GM18870 (cell line): ENCODE measurements around the gene KIAA0513.
"Not testable (repeated sequence)": the region's sequence is repeated elsewhere in the genome, so short reads cannot be mapped to it uniquely, and the experiment has no call there.

ENCODE experiments used
- ATAC-seq: cut with Tn5 transposase; IDR thresholded peaks from one replicate; pipeline ENCODE4 v1.9.1; 2021; ENCODE audit warnings: moderate library complexity; ENCODE audit not compliant: unreplicated experiment

Gene KIAA0513

DNA sequence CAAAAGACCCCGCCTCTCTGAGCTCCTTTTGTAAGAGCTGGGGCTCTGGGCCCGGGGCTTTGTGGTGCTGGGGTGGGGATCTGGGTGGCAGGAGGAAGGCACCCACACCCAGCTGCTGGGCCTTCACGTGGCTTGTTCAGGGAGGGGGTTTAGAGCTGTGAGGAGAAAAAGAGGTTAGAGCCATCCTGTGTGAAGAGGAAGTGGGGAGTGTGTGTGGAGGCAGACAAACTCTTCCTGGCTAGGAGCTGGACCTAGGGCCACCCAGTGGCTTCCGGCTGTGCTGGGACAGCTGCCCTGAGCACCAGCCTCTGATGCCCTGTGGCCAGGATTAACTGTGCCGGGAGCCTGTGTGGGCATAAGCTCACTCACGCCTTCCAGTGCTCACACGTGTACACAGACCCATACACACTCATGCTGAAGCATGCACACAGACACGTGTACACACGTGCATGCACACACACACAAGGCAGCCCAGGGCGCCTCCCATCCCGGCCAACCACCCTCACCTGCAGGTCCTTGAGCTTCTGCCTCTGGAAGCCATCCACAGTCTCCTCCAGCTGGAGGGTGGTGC is 77.3 kb downstream of the KIAA0513 start:
- no peak for ATAC-seq

DNA sequence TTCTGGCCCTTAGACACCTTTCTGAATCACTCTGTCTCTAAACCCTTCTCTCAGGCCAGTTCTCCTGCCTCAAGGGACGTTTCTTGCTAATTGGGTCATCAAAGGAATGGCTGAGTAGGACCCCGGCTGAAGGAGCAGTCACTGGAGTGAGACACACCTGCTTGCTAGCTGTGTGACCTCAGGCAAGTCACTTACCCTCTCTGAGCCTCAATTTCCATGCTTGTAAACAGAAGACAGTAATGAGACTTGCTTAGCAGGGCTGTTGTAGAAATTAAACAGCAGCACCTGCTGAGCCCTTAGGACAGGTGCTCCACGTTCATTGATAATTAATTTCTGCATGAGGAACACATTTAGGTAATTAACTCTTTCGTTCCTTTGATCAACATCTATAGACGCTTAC is 77.9 kb downstream of the KIAA0513 start:
- no peak for ATAC-seq

DNA sequence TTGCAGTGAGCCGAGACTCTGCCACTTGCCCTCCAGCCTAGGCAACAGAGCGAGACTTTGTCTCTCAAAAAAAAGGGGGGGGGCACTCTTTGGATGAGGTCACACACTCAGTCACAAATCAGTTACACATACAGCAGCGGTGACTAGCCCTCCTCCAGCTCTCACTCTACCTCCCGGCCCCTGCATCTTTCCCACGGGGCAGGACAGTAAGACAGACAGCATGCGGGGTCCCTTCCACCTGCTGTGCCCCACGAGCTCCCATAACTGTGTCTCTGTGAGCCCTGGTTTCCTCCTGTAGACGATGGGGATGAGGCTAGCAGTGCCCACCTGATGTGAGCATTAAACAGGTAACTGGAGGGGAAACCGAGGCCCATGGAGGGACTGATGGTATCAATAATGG is 79.5 kb downstream of the KIAA0513 start:
- ATAC-seq = no peak

DNA sequence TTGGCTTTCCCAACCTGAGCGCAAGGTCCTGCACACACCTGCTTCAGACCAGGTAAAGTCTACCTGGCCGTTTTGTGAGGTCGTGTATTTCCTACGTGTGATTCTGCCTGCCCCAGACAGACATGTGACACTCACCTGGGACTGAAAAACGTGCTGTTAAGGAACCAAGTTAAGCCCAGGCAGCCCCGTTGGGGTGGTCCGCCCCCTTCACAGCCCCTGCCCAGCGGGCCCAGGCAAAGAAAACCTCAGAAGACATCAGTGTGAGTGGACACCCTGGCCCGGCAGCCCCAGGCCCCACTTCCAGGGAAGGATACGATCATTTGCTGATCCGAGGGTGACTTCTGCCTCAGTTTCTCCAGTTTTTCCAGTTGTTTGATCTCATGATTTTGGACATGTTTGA is 79.9 kb downstream of the KIAA0513 start:
- ATAC-seq = no peak

DNA sequence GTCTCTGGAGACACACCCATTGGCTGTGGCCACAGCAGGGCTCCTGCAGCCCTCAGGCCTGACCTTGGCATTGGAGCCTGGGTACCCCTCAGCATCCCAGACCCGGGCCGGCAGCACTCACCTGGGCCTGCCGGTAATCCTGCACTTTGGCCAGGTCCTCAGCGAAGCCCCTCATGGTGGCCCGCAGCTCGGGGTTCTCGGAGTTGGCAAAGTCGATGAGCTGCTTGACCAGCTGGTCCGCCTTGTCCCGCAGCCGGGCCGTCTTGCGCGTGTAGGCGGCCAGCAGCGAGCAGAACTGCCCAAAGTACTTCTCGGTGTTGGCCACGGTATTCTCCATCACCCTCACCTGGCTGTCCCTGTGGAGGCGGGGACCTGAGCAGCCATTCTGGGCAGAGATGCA is 82.5 kb downstream of the KIAA0513 start:
- ATAC-seq = no peak

DNA sequence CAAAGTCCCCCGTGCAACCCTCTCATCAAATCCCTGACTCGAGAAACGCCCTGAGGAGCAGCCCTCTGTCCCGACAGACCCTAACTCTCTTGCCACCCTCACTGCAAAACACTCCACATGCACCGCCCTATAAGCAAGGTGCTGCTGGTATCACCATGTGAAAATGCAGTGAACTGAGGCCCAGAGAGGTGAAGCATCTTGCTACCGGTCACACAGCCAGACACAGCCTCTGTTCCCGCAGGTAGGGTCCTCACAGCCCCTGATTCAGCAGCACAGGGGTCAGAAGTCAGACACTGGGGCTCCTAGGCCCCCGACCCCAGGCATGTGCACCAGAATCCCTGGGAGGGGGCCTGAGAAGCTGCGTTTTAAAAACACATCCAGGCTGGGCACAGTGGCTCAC is 83.6 kb downstream of the KIAA0513 start:
- no peak for ATAC-seq

DNA sequence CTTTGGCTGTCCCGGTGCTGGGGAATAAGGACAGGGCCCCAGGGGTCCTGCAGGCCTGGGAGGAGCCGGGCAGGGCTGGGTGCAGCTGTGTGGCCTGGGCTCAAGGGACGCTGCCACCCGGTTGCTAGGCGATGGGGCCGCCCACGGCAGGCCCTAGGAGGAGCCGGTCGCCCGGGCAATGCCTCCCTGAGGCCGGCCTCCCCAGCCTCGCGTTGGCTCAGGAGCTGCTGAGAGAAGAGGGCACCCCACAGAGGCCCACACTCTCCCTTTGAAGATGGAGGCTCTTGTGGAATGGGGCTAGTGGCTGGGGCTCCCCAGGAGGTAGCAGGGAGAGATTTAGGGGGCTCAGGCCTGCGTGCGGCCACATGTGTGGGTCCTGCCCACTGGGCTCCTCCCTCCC is 84.8 kb downstream of the KIAA0513 start, which contains the start of gene CIBAR2:
Gene CIBAR2 (minus strand): TSS at position 109 of the 400 bp plus-strand sequence. CDS start 120 bp downstream, outside the sequence.
- no peak for ATAC-seq

DNA sequence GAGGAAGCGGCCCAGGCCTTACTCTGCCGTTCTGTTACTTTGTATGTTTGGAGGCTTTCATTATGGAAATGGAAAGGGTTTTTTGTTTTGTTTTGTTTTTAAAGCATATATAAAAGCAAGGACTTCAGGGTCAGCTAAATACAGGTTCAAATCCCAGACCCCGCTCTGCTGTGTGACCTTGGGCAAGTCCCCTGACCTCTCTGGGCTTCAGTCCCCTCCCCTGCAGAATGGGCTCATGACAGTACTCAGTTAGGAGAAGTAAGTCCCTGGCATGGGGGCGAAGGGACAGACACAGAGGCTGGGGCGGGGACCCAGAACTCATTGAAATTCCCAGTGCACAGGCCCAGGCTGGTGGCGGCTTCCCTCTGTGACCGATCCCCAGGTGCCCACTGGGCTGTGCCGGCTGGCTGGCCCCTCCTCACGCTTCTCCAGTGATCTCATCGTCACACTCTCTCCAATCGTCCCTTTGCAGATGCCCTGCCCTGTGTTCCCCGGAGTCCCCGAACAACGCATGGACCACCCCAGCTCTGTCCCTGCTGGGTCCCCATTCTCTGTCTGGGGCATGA is 85.7 kb downstream of the KIAA0513 start:
- no peak for ATAC-seq

DNA sequence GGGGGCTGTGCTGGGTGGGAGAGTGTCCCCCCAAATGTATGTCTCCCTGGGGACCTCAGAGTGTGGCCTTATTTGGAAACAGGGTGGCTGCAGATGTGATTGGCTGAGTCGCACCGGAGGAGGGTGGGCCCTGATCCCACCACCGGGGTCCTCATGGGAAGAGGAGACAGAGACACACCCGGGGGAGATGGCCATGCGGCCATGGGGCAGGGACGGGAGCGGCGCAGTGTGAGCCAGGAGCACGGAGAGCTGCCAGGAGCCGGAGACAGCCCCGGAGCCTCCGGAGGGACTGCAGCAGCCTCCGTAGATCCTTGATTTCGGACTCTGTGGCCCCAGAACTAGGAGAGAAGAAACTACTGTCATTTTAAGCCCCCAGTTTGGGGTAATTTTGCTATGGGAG is 86.3 kb downstream of the KIAA0513 start:
- ATAC-seq = no peak

DNA sequence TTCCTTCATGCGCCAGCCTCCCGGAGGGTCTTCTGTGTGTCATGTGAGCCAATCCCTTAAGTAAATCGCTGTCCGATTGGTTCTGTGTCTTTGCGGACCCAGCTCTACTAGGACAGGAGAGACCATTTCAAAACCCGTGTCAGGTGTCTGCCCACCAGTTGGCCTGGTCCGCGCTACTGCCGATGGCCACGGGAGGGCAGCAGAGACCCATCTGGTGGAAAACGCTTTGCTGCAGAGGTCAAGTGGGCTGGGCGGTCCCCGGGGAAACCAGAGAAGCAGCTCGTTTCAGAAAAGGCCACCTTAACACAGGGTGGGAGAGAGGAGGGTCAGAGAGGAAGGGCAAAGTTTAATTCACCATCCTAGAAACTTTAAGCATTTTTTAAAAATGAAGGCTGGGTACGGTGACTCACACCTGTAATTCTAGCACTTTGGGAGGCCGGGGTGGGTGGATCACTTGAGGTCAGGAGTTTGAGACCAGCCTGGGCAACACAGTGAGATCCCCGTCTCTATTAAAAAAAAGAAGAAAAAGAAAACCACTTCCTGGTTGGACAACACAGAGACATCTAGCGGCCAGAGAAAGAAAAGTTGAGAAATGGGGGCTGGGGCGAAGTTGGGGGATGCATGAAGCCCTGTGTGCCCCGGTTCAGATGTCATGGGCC is 87.4 kb downstream of the KIAA0513 start:
- no peak for ATAC-seq

DNA sequence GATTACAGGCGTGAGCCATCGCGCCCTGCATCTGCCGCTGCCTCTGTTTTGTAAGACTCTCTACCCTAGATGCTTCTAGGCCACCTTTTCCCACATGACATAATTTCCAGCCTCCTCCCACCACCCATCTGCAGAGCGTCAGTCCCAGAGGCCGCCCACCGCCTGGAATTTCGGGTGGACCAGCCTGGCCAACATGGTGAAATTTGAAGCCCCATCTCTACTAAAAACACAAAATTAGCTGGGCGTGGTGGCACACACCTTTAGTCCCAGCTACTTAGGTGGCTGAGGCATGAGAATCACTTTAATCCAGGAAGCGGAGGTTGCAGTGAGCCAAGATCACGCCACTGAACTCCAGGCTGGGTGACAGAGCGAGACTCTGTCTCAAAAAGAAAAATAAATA is 89.8 kb downstream of the KIAA0513 start:
- no peak for ATAC-seq

DNA sequence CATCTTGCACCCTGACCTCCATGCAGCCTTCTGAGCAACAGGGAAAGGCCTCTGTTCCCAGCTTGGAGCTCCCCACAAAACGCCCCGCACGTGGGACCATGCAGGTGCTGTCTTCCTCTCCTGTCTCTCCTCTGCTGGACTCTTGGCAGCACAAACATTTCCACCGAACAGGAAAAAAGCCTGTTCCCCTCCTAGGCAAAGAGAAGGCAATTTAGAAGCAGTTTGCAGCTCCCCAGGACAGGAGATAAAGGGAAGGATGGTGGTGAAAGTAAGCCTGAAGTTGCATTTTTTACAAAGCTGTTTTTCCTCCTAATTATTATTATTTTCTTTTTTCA is 92.4 kb downstream of the KIAA0513 start:
- ATAC-seq = no peak

DNA sequence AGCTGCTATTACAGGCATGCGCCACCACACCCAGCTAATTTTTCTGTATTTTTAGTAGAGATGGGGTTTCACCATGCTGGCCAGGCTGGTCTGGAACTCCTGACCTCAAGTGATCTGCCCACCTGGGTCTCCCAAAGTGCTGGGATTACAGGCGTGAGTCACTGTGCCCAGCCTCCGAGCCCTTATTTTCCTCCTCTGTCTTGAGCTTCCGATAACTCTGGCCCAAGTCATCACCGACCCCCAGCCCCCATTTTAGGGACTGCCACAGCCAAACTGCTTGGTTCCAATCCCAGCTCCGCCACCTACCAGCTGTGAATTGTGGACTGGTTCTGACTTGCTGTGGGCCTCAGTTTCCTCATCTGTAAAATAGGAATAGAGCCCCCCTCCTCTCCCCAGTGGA is 95.8 kb downstream of the KIAA0513 start:
- not testable (repeated sequence) for ATAC-seq

DNA sequence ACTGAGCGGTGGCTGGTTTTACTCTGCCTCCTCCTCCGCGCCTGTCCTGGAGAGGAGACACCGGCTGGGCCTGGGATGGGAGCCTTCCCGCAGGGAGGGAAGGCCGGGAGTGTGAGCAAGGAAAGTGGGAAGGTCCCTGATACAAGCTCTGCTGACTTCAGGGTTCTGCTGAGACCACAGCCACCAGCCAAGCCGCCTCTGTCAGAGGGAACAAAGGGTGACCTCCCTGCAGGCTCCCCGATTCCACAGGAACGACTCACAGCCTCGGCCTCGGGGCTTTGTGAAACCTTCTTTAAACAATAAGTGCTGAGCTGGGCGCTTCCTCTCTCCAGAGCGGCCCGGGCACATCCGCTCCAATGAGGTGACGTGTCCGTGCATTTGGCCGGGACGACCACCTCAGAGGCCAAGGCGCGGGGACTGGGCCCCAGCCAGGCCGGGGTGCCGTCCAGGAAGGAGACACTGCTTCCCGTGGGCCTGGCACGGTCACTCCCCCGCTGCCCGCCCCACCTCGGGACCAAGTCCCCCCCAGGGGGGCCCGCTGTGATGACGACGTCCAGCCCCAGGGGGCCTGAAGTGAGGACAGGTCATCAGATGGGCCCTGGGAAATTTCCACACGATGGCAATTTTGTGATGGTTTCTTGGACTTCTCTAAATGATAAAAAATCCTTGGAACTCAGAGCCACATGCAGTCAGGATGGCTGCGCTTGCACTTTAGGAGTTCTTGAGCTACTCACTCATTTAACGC is 96.5 kb downstream of the KIAA0513 start:
- no peak for ATAC-seq

DNA sequence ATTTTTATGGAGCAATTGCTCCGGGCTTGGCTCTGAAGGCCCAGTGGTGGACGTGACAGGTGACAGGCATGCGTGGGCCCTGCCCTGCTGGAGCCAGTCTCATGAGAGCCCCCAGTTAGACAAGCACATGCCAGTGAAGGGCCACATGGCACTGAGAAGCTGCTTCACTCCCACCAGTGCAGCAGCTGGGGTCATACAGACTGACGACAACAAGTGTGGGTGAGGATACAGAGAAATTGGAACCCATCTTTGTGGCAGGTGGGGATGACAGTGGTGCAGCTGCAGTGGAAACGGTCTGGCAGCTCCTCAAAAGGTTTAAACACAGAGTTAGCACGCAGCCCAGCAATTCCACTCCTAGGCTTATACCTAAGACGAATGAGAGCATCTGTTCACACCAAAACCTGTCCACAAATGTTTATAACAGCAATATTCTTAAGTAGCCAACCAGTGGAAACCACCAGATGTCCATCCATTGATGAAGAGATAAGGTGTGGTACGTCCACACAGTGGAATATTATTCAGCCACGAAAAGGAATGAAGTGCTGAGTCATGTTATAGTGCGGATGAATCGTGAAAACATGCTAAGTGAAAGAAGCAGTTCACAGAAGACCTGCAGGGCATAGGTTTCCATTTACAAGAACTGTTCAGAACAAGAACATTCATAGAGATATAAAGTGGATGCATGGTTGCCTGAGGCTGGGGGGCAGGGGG is 97.2 kb downstream of the KIAA0513 start:
- ATAC-seq = no peak

DNA sequence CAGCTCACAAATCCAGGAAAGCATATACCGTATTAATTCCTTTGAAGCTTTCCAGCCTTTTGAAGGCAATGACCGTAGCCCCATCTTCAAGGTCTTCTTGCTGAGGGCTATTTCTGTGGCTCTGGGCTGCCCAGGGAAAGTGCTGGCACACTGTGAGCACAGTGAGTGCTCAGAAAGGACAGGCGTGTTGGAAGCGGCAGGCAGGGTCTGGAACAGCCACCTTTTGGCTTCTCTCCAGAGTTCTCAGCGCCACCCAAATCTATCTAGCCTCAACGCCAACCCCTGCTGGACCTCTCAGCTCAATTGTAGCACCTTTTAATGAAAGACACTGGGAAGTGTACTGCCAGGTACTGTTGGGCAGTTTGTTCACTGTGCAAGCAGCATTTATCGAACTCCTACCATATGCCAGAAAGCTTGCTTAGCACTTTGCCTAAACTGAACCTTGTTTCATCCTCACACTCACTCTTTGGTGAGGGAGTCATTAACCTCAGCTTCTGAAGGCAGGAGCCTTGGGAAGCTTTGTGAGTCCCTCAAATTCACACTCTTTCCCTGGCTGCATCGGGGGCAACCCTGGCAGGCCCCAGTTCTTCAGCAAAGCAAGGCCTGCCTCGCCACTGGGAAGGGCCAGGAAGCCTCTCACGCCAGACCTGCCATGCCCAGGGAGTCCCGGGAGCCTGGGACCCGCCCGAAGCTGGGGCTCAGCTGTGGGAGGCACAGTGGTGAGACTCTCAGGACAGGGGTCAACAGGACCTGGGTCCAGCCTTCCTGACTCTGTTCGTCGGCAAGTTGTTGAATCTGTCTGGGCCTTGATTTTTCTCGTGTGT is 98.2 kb downstream of the KIAA0513 start:
- ATAC-seq = no peak

DNA sequence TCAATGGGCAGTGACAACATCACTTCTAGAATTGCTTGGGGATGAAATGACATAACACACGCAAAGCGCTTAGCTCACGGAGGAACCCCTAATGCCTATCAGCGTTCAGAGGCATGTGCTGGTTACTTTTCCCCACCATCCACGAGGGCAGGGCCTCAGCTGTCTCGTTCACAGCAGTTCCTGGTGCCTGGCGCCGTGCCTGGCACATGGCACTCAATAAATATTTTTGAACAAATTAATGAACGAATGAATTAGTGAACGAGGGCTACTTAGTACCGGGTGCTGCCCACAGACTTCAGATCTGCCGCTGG is 98.8 kb downstream of the KIAA0513 start:
- ATAC-seq = no peak

DNA sequence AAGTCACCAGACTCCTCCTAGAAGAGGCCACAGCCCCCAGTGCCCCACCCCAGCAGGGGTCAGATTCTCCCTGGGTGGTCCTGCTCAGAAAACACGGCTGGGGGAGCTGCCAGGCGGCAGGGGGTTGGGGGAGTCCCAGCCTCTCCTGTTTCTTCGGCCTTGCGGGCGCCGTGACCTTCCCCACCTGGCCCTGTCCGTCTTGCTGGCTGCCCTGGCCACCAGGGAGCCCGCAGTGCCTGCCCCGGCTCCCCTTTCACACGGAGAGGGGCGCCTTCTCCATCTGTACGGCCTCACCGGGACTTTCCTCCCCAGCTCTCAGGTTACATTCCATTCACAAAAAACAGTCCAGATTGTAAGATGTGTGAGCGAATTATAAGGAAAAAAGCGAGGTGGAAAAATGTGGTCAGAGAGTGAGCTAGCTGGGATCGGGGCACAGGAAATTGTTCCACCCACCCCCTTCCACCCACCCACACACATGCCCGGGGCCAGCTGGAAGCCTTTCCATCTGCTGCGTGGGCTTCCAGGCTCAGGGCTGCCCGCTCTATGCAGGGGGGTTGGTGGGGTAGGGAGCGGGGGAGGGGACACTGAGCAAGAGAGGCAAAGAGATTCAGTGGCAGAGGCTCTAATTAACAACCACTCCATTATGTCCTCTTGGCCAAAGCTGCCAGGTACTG is 99.2 kb downstream of the KIAA0513 start:
- ATAC-seq = no peak

DNA sequence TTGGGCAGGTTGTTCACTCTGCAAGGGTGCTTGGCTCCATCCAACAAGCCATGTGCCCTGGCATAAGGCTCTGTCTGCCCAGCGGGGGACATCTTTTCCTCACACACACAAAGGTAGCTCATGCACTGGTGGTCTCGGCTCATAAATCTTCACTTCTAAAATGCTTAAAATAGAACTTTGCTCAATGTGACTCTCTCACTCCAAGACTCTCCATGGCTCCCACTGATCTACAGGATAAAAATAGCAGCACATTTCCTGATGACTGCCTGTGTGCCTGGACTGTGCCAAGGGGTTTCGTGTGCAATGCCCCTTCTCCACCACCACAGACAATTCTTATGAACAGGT is 99.8 kb downstream of the KIAA0513 start:
- no peak for ATAC-seq

DNA sequence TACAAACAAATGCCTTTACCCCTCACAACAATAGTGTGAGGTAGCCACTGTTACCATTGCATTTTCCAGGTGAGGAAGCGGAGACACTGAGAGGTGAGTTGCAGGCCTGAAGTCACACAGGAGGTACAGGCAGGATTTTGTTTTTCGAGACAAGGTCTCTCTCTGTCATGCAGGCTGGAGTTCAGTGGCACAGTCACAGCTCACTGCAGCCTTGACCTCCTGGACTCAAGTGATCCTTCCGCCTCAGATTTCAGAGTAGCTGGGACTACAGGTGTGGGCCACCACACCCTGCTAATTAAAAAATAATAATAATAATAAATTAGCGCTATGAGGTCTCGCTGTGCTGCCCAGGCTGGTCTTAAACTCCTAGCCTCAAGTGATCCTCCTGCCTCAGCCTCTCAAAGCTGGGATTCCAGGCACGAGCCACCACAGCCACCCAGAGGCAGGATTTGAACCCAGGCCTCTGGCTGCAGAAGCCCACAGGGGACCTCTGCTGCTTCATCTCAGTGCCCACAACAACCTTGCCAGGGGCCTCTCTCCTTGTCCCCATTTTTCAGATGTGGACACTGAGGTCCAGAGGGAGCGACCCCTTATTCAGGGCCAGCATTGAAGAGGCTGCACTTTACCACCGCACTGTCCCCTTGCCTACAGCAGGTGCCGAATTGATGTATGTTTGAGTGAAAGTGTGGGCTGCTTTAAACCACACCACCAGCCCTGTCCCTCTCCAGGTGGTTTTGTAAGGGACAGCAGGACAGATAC is 100.7 kb downstream of the KIAA0513 start:
- no peak for ATAC-seq
